ENCODE measurements around the gene ZMAT5. TPM values are rescaled to one million over a fixed set of nuclear protein-coding genes. Genes with fewer than 3 reads are reported as not detected.
A peak's percentile ranks its signal among the peaks of the same experiment; 100 is the strongest.

The ZMAT5 gene
- total and polyA plus RNA-seq, 2 donors from 2014 or later, result 21.3 to 47.7 TPM

DNA sequence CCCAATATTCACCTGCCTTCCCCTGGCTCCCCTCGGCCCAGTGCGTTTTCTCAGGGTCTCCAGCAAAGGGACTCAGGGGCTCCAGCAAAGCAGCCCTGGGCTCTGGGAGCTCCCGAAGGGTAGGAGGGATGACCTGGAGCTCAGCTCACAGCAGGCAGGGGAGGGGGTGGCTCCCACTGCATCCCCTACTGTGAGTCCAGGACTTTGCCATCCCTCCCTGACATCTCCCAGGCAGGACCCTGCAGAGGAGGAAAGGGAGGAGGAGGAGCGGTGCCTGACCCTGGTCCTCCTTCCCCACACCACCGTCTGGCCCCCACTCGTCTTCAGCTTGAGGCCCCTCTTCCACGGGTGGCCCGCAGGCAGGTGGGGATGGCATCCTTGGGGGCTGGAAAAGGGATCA is 42.0 kb downstream of the ZMAT5 start:
- TF ChIP-seq, protein P1, sequence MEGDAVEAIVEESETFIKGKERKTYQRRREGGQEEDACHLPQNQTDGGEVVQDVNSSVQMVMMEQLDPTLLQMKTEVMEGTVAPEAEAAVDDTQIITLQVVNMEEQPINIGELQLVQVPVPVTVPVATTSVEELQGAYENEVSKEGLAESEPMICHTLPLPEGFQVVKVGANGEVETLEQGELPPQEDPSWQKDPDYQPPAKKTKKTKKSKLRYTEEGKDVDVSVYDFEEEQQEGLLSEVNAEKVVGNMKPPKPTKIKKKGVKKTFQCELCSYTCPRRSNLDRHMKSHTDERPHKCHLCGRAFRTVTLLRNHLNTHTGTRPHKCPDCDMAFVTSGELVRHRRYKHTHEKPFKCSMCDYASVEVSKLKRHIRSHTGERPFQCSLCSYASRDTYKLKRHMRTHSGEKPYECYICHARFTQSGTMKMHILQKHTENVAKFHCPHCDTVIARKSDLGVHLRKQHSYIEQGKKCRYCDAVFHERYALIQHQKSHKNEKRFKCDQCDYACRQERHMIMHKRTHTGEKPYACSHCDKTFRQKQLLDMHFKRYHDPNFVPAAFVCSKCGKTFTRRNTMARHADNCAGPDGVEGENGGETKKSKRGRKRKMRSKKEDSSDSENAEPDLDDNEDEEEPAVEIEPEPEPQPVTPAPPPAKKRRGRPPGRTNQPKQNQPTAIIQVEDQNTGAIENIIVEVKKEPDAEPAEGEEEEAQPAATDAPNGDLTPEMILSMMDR (IDR thresholded peaks at IDR 0.05; ENCODE audit: borderline replicate concordance, extremely low read depth, insufficient read depth), result no peak
- H3K9ac ChIP-seq (ENCODE audit: low read length in 3 of 3), result no peak overlapping the region
- no peak for FAIRE-seq
- H3K27ac ChIP-seq (ENCODE audit: low read depth in 2 of 2, low read length in 2 of 2), result no peak overlapping the region
- H3K36me3 ChIP-seq (ENCODE audit: control insufficient read depth in 2 of 3, insufficient read depth in 3 of 3, low read length in 3 of 3), result no peaks in the 10 kb centered on the region
- no peak for DNase-seq
- intact Hi-C loops (cut with DNase I), result no loop called here
- H3K27me3 ChIP-seq (ENCODE audit: control insufficient read depth, insufficient read depth, low read length), result peaks cover 3% of the 10 kb centered on the region
- H3K9me3 ChIP-seq (ENCODE audit: control insufficient read depth in 2 of 3, insufficient read depth in 1 of 3, low read length in 3 of 3), result no peaks in the 10 kb centered on the region
- no peak overlapping the region for H3K4me3 ChIP-seq (ENCODE audit: low read length in 3 of 3)
- H3K4me1 ChIP-seq (ENCODE audit: control insufficient read depth in 2 of 3, insufficient read depth in 2 of 3, low read depth in 1 of 3, low read length in 3 of 3), result no peaks in the 10 kb centered on the region

DNA sequence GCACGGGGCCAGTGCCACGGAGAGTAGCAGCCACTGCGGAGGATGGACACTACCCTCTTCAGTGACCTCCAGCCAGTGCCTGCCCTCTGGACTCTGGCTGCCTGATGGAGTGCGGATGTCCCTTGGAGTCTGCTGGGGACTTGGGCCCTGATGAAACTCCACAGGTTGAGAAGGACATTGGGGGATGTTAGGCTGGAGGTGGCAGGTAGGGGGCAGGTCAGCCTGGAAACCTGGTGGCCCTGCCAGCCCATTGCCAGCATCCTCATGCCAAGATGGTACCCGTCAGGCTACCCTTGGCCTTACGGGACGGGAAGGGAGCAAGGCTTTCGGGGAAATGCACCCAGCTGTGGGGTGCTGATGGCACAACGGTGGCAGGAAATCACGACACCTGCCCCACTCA is 43.0 kb downstream of the ZMAT5 start:
- H3K36me3 ChIP-seq (ENCODE audit: control insufficient read depth in 2 of 3, insufficient read depth in 3 of 3, low read length in 3 of 3), result no peaks in the 10 kb centered on the region
- FAIRE-seq, result no peak
- intact Hi-C loops (cut with DNase I), result no loop called here
- no peak overlapping the region for H3K9ac ChIP-seq (ENCODE audit: low read length in 3 of 3)
- no peak overlapping the region for H3K4me3 ChIP-seq (ENCODE audit: low read length in 3 of 3)
- H3K27me3 ChIP-seq (ENCODE audit: control insufficient read depth, insufficient read depth, low read length), result peaks cover 6% of the 10 kb centered on the region
- H3K4me1 ChIP-seq (ENCODE audit: control insufficient read depth in 2 of 3, insufficient read depth in 2 of 3, low read depth in 1 of 3, low read length in 3 of 3), result peaks cover 0 to 3% (median 0%) of the 10 kb centered on the region in 3 donors
- no peak for DNase-seq
- H3K9me3 ChIP-seq (ENCODE audit: control insufficient read depth in 2 of 3, insufficient read depth in 1 of 3, low read length in 3 of 3), result no peaks in the 10 kb centered on the region
- no peak overlapping the region for H3K27ac ChIP-seq (ENCODE audit: low read depth in 2 of 2, low read length in 2 of 2)
- TF ChIP-seq, protein P1 (IDR thresholded peaks at IDR 0.05; ENCODE audit: borderline replicate concordance, extremely low read depth, insufficient read depth), result no peak

DNA sequence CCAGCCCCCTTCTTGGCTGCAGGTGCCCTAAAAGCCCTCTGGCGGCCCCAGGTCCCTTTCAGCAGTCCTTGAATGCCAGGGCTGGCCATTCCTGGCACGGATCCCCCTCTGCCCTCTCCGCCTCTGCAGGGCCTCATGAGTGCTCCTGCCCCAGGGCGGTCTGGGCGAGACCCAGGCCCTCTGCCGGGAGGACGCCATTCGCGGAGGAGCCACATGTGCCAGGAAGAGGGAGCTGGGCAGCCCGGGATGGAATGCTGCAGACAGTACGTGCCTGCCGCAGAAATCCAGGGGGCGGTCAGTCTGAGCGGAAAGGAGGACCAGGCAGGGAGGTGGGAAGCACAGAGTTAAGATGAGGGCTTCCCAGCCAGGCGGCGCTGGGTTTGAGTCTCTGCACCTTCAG is 44.2 kb downstream of the ZMAT5 start:
- H3K27me3 ChIP-seq (ENCODE audit: control insufficient read depth, insufficient read depth, low read length), result peaks cover 6% of the 10 kb centered on the region
- FAIRE-seq (no peak), DNase-seq (peak in 1 of 5 donors; percentile 79)
- H3K9ac ChIP-seq (ENCODE audit: low read length in 3 of 3), result no peak overlapping the region
- intact Hi-C loops (cut with DNase I), result no loop called here
- no peak overlapping the region for H3K27ac ChIP-seq (ENCODE audit: low read depth in 2 of 2, low read length in 2 of 2)
- no peaks in the 10 kb centered on the region for H3K9me3 ChIP-seq (ENCODE audit: control insufficient read depth in 2 of 3, insufficient read depth in 1 of 3, low read length in 3 of 3)
- H3K4me3 ChIP-seq (ENCODE audit: low read length in 3 of 3), result no peak overlapping the region
- peaks cover 0 to 3% (median 0%) of the 10 kb centered on the region in 3 donors for H3K4me1 ChIP-seq (ENCODE audit: control insufficient read depth in 2 of 3, insufficient read depth in 2 of 3, low read depth in 1 of 3, low read length in 3 of 3)
- no peaks in the 10 kb centered on the region for H3K36me3 ChIP-seq (ENCODE audit: control insufficient read depth in 2 of 3, insufficient read depth in 3 of 3, low read length in 3 of 3)
- TF ChIP-seq, protein P1 (IDR thresholded peaks at IDR 0.05; ENCODE audit: borderline replicate concordance, extremely low read depth, insufficient read depth), result no peak

DNA sequence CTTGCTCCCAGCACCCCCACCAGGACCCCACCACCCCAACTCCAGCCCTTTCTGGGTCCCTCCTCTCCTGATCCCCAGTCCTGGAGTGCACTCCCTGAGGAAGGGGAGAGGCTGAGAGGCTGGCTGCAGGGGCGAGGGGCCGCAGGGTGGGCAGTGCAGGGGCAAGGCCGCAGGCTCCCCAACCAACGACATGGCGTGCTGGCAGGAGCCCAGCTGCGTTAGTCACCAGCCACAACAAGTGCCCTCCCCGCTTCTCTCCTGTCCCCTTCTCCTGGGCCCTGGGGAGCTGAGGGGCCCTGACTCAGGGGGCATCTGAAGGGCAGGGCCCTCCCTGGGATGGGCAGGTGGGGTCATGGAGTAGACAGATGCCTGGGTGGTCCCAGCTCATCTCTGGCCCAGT is 44.7 kb downstream of the ZMAT5 start:
- Histone ChIP-seq H3K9me3 (ENCODE audit: control insufficient read depth in 2 of 3, insufficient read depth in 1 of 3, low read length in 3 of 3) (no peaks in the 10 kb centered on the region), H3K9ac (ENCODE audit: low read length in 3 of 3) (no peak overlapping the region), H3K27me3 (ENCODE audit: control insufficient read depth, insufficient read depth, low read length) (peaks cover 6% of the 10 kb centered on the region), H3K4me3 (ENCODE audit: low read length in 3 of 3) (no peak overlapping the region), H3K4me1 (ENCODE audit: control insufficient read depth in 2 of 3, insufficient read depth in 2 of 3, low read depth in 1 of 3, low read length in 3 of 3) (peaks cover 0 to 3% (median 0%) of the 10 kb centered on the region in 3 donors), H3K36me3 (ENCODE audit: control insufficient read depth in 2 of 3, insufficient read depth in 3 of 3, low read length in 3 of 3) (no peaks in the 10 kb centered on the region), H3K27ac (ENCODE audit: low read depth in 2 of 2, low read length in 2 of 2) (no peak overlapping the region)
- intact Hi-C loops (cut with DNase I), result no loop called here
- no peak for FAIRE-seq
- peak in 1 of 5 donors; percentile 64 for DNase-seq
- TF ChIP-seq, protein P1 (IDR thresholded peaks at IDR 0.05; ENCODE audit: borderline replicate concordance, extremely low read depth, insufficient read depth), result no peak
